GM18502 (cell line): ENCODE results near the gene PNLIPRP2.
A peak's percentile ranks its signal among the peaks of the same experiment; 100 is the strongest.

Experiments
- ATAC-seq: cut with Tn5 transposase; IDR thresholded peaks from one replicate; pipeline ENCODE4 v1.9.1; 2021; ENCODE audit warnings: mild to moderate bottlenecking; ENCODE audit not compliant: unreplicated experiment, poor library complexity

Gene PNLIPRP2

DNA sequence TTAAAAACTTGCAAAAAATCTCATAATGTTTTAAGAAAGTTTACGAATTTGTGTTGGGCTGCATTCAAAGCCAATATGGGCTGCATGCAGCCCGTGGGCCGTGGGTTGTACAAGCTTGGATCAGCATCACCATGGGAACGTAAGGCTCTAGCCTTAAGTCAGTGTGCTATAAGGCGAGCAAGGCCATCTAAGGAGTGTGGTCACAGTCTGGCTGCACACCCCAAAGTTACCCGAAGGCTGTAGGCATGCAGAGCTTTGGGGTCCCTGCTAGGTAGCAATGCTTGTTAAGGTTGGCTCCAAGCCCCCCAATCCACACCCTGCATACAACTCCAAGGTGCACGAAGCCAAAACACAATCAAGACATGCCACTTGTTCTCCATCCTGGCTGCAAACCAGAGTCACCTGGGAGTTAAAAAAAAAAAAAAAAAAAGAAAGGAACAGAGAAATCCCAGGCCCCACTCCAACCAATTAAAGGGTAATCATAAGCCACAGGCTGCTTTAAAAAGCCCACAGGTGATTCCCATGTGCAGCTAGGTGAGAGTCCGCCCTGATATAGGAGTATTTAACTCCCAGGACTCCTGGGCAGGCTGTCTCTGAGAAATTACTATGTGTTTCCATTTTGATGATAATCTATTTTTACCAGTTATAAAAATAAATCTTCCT is 8.5 kb upstream of the PNLIPRP2 start:
- ATAC-seq: no peak

DNA sequence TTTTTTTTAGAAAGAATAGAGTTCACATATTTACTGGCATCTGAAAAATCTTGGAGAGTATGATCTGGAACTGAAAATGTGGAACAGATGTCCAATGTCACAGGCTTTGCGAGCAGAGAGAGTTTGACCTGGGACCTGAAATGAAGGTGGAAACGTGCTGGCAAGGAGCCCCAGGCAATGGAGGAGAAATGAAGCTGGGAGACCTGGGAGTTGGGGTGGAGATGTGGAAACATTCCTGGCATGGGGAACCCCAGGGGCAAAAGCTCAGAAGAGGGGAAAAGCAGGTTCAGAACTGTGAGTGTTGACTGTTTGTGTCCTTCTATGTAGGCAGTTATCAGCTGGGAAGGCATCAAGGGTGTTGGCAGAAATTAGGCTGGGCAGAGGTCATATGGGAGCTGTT is 7.3 kb upstream of the PNLIPRP2 start:
- no peak for ATAC-seq

GRCh38 chr10:116614796-116615195 is 6.0 kb upstream of the PNLIPRP2 start:
- no peak for ATAC-seq

DNA sequence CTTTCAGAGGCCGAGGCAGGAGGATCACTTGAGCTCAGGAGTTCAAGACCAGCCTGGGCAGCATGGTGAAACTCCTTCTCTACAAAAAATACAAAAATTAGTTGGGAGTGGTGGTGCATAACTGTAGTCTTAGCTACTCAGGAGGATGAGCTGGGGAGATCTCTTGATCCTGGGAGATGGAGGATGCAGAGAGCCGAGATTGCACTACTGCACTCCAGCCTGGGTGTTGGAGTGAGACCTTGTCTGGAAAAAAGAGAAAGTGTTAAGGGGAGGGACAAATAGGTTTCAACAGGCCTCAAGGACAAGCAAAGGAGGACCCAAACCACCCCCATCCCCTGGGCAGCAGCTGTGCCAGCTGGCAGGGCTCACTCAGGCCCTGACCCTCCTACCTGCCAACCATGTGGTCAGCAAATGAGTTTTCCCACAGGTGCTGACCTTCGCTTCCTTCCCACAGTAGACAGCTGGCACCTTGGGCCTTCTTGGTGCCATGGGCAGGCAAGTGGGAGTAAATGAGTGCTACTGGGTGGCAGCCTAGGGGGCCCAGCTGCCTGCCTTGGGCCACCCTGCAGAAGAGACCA is 5.5 kb upstream of the PNLIPRP2 start:
- no peak for ATAC-seq

DNA sequence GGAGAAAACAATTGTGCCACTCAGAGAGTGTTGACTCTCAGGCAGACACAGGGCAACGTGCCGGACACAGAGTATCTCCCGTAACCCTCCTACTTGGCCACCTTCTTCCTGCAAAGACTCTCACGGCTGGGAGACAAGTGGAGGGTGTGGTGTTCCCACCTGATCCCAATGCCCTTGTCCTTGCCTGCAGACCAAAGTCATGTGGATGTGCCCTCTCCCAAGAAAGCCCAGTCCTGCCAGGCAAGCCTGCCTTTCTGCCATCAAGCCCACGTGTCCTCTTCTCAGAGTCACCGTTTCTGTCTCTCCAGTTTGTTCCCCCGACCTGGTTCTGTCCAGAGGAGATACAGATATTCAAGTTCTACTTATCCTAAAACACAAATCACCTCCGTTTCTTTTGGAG is 723 bp downstream of the PNLIPRP2 start:
- ATAC-seq: no peak

DNA sequence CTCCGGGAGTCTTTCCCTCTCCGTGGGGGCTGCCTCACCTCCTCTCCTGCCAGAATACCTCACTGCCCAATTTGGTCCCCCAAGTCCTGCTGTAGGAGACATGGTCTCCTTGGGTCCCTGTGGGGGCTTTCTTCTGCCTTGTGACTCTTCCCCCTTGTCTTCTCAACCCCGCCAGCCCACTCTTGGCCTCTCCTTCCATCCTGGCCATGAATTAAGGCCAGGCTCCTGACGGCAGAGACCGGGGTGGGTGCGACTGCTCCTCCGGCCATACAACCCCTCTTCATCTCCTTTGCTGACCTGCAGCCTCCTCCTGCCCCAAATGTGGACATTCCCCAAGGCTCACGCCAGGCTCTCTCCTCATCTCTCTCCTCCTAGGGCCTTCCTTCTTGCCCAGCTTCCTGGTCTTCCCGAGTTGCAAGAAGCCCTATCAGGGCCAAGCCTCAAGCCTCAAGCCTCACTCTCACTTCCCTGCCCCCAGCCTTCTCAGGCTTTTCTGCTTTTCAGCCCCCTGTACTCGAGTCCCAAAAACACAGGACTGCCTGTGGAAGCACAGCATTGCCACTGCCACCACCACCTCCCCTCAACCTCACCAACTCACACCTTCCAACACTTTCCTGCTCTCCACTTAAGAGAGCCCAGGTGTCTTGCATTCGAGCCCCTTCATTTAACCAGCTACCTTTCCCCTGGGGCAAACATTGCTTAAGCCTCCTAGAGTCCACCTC is 1.3 kb downstream of the PNLIPRP2 start:
- ATAC-seq: no peak

DNA sequence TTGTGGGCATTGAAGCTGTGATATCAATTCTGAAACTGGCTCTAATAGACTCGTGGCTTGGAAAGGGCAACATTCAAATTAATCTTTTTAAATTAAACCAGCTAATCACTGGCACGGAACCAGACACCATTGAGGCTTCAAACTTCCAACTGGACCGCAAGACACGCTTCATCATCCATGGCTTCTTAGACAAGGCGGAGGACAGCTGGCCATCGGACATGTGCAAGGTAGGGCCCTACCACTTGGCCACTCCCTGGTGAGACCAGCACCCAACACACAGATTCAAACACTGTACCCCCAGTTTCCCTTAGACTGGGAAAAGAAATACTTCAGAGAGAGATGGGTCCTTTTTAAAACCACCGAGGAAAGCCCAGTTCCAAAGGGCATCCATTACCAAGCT is 5.1 kb downstream of the PNLIPRP2 start:
- ATAC-seq: no peak

DNA sequence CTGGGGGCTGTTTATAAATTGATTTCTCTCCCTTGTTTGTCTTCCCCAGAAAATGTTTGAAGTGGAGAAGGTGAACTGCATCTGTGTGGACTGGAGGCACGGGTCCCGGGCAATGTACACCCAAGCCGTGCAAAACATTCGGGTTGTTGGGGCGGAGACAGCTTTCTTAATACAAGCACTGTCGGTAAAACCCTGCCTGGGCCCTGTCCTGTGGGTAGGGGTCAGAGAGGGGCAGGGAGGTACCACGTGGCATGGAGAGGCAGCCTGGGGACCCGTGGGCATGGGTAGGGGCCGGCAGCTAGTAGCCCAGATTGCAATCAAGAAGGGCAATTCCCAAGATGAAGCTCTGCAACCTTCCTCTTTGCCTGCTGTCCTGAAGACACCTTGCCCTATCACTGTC is 6.1 kb downstream of the PNLIPRP2 start:
- ATAC-seq: no peak

DNA sequence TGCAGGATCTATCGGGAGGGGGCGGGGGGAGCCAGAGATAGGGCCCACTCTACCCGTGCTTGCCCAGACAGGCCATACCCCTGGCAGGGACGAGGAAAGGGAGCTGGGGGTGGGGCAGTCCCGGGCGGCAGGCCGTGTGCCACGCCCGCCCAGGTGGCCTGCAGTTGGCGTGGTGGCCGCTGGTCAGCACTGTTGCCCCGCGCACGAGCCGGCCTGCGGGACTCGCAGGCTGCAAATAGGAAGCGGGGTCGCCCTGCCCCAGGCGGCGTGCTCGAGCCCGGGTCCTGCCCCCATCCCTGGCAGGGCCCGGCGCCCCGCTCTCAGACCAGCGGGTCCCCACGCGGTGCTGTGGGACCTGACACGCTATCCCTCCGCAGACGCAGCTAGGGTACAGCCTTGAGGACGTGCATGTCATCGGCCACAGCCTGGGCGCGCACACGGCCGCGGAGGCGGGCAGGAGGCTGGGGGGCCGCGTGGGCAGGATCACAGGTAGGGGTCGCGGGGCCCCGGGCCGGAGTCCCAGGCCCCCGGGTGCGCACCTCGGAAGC is 6.7 kb downstream of the PNLIPRP2 start:
- no peak for ATAC-seq

GRCh38 chr10:116629340-116629739 is 8.6 kb downstream of the PNLIPRP2 start:
- ATAC-seq: no peak

DNA sequence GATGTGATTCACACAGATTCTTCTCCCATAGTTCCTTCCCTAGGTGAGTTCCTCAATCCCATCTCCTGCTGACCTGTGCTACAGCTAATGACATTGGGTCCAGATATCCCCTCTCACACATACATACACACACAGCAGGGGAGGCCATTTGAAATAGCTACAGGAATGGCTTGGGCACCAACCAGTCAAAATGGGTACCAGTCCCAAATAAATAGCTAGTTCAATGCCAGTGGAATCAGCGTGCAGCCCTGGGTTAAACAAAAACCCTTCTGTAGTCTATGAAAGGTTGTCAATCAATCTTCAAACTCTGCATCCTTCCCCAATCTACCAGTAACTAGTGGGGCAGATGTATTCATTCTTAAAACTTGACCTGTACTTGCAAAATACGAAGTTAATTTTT is 9.3 kb downstream of the PNLIPRP2 start:
- no peak for ATAC-seq

DNA sequence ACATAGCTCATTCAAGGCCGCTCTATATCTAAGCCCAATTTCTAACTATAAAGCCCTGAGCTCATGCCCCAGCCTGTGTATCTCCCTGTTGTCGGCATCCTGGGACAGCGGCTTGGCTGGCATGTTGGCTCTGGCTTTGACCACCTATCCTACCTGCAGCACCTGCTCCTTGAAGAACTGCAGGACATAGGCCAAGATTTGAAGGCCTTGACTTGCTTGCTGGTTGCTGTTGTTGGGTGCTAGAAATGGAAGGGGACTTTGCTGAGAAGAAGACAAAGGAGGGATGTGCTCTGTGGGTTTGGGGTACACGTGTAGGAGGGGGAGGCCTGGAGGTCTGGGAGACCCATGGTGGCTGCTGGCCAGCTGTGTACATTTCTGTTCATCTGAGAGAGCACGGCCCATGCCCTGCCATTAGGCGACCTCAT is 11.1 kb downstream of the PNLIPRP2 start:
- no peak for ATAC-seq

DNA sequence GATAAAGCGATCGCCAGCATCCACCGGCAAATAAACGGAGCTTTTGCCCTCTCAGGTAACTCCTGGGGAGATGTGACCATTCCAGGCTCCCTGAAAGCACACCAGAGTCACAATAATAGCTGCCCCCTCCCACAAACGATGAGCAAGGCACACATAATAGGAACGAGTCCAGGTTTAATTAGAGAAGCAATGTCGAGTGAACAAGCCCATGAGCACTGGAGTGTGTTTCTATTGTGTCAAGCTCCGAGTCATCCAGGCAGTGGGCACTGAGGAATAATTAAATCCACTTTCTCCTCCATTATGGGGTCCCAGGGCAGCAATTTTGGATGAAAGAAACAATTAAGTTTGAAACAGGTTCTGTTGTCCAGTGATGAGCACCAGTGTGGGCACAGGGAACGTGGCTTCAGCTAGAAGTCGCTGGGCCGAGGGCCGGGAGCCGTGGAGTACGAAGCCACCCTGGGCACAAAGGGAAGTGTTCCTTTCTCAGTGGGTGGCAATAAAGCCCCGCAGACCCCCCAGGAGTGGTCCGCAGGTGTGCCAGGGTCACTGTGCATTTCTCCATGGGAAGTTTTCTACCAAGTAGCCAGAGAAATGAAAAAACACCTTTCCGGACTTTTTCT is 12.0 kb downstream of the PNLIPRP2 start:
- ATAC-seq: no peak

- ATAC-seq: no peak
Observed at GRCh38 chr10:116633216-116633600, 12.5 kb downstream of the PNLIPRP2 start.

GRCh38 chr10:116634126-116634975 is 13.6 kb downstream of the PNLIPRP2 start:
- ATAC-seq: no peak

- ATAC-seq: no peak
Observed at GRCh38 chr10:116636385-116636784, 15.6 kb downstream of the PNLIPRP2 start.

DNA sequence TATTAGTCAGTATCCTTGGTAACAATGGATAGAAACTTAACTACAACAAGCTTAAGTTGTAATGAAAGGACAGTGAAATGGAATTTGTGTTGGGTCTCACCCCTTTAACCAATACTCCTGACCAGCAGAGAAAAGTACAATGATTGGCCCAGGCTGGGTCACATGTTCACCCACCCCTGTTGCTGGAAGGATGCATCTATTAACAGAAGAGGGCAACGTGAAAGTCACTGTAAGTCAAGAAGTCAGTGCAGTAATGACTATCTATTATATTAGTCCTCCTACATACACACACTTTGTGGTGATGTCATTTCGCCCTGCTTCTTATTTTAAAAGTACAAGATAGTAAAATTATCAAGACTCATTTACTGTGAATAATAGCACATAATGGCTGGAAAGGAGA is 16.2 kb downstream of the PNLIPRP2 start:
- ATAC-seq: peak; percentile 80

GRCh38 chr10:116637830-116638229 is 17.1 kb downstream of the PNLIPRP2 start:
- no peak for ATAC-seq

- no peak for ATAC-seq
Observed at GRCh38 chr10:116646502-116646901, 25.7 kb downstream of the PNLIPRP2 start.

DNA sequence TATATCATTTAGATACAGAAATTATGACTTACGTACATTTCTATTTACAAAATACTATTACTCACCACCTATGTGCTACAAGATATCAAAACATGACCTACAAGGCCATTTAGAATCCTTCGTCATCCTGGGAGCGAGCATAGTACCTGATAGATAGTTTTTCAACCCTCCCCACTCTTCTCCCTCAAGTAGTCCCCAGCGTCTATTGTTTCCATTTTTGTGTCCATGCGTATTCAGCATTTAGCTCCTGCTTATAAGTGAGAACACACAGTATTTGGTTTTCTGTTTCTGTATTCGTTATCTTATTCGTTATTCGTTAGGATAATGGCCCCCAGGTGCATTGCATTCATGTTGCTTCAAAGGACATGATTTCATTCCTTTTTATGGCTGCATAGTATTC is 28.1 kb downstream of the PNLIPRP2 start:
- ATAC-seq: no peak
